HG03025 (cell line): ENCODE measurements around the gene NPAS4.

Experiments used
- ATAC-seq: cut with Tn5 transposase; IDR thresholded peaks from one replicate; pipeline ENCODE4 v1.9.1; 2021; ENCODE audit warnings: mild to moderate bottlenecking, moderate library complexity; ENCODE audit not compliant: unreplicated experiment, low FRiP score

The NPAS4 gene

GRCh38 chr11:66473608-66474515 lies 53.0 kb downstream of the NPAS4 start:
- no peak for ATAC-seq

GRCh38 chr11:66475349-66476172 lies 54.7 kb downstream of the NPAS4 start:
- no peak for ATAC-seq
